Karpas-422 (cell line): ENCODE measurements around the gene UTY. TPM values are rescaled to one million over a fixed set of nuclear protein-coding genes. Genes with fewer than 3 reads are reported as not detected.

ENCODE experiments used
- DNase-seq: peaks from one replicate; pipeline ENCODE4 v3.0.0-alpha.2; 2015
- H2AFZ ChIP-seq: fragments of 200-600 bp; sonication (generic); 2 replicates; pipeline ENCODE4 v1.6.1; 2014; ENCODE audit warnings: antibody characterized with exemption, low read length, mixed read lengths
- H3K27ac ChIP-seq: fragments of 200-600 bp; sonication (generic); 2 replicates; pipeline ENCODE4 v1.5.1; 2014; ENCODE audit warnings: mild to moderate bottlenecking, low read length, moderate library complexity
- H3K27me3 ChIP-seq: fragments of 200-600 bp; sonication (generic); 2 replicates; pipeline ENCODE4 v1.6.1; 2014; ENCODE audit warnings: low read length, mixed read lengths
- H3K36me3 ChIP-seq: fragments of 200-600 bp; sonication (generic); 2 replicates; pipeline ENCODE4 v1.6.1; 2014; ENCODE audit warnings: low read length, mixed read lengths; ENCODE audit not compliant: insufficient read depth
- H3K4me1 ChIP-seq: fragments of 200-600 bp; sonication (generic); 2 replicates; pipeline ENCODE4 v1.6.1; 2014; ENCODE audit warnings: mild to moderate bottlenecking, low read length, mixed read lengths
- H3K4me2 ChIP-seq: fragments of 200-600 bp; sonication (generic); 2 replicates; pipeline ENCODE4 v1.6.1; 2014; ENCODE audit warnings: low read length, low read depth, mild to moderate bottlenecking; ENCODE audit not compliant: poor library complexity, severe bottlenecking
- H3K4me3 ChIP-seq: fragments of 200-600 bp; sonication (generic); 2 replicates; pipeline ENCODE4 v1.5.1; 2014; ENCODE audit warnings: mild to moderate bottlenecking, antibody characterized with exemption, low read length, mixed read lengths
- H3K79me2 ChIP-seq: fragments of 200-600 bp; sonication (generic); 2 replicates; pipeline ENCODE4 v1.6.1; 2014; ENCODE audit warnings: mild to moderate bottlenecking, low read length, mixed read lengths
- H3K9ac ChIP-seq: fragments of 200-600 bp; sonication (generic); 2 replicates; pipeline ENCODE4 v1.6.0; 2014; ENCODE audit warnings: low read length
- H3K9me2 ChIP-seq: fragments of 200-600 bp; sonication (generic), shearing (Covaris generic); replicated peaks from 2 replicates; pipeline ENCODE4 v1.6.0; 2014; ENCODE audit warnings: mild to moderate bottlenecking, low read length, moderate library complexity; ENCODE audit not compliant: insufficient read depth
- H3K9me3 ChIP-seq: fragments of 300-700, 200-600 bp; sonication (generic); 2 replicates; pipeline ENCODE4 v1.6.1; 2014; ENCODE audit warnings: low read length, mixed read lengths
- H4K20me1 ChIP-seq: fragments of 200-600 bp; sonication (generic); 2 replicates; pipeline ENCODE4 v1.6.1; 2014; ENCODE audit warnings: mild to moderate bottlenecking, antibody characterized with exemption, low read length, low read depth; ENCODE audit not compliant: insufficient read depth
- total RNA-seq: library from RNA; depleted of rRNA; stranded (reverse); fragments of >200 nt; shearing (Covaris generic); gene quantifications from 2 replicates; pipeline ENCODE4 v1.2.3, GENCODE V29; 2014; ENCODE audit warnings: low replicate concordance

Gene UTY
- total RNA-seq, 1 experiment from 2014 or later = not detected

DNA sequence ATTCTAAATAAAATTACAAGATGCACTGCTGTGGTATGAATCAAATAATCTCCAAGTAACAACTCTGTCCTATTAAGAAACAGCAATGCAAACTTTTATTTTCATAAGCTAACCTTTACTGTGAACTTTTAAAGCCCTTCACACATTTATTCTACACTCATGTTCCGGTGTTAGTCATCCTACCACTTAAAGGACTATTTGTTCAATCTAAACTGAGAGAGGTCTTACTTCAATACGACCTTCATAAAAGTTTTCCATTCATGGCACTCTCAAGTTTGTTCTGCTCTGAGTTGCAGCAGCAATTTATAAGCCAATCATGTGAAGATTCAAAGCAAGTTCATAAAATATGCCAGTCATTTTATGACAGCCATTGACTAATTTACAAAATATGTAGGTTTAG lies 4.8 kb downstream of the UTY start:
- no peaks in the 10 kb centered on the region for H3K9me2 ChIP-seq
- no peak overlapping the region for H2AFZ ChIP-seq
- no peaks in the 10 kb centered on the region for H3K36me3 ChIP-seq
- H3K4me1 ChIP-seq = no peaks in the 10 kb centered on the region
- no peaks in the 10 kb centered on the region for H4K20me1 ChIP-seq
- H3K79me2 ChIP-seq = no peaks in the 10 kb centered on the region
- no peak for DNase-seq
- no peak overlapping the region for H3K4me2 ChIP-seq
- H3K27ac ChIP-seq = no peak overlapping the region
- H3K4me3 ChIP-seq = no peak overlapping the region
- H3K9ac ChIP-seq = no peak overlapping the region
- no peaks in the 10 kb centered on the region for H3K27me3 ChIP-seq
- H3K9me3 ChIP-seq = no peaks in the 10 kb centered on the region

DNA sequence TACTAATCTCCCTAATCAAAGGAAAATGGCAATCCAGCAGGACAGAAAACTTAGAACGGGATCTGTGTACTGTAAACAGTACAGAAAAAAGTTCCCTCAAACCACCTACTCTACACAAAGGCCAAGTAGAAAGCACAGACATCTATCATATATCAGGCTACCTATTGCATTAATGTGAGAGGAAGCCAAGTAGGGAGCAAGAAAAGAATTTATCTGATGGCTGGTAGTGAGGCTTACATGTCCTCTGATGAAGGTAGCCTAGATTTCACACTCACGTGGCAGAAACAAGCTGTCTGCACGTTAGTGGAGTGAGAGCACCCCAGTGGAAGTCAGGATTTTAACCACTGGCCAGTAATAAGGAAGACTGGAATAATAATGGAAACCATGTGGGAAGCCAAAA lies 28.3 kb downstream of the UTY start:
- H3K4me2 ChIP-seq = no peak overlapping the region
- no peaks in the 10 kb centered on the region for H3K36me3 ChIP-seq
- H3K4me1 ChIP-seq = no peaks in the 10 kb centered on the region
- DNase-seq = no peak
- H3K79me2 ChIP-seq = no peaks in the 10 kb centered on the region
- H4K20me1 ChIP-seq = no peaks in the 10 kb centered on the region
- H3K4me3 ChIP-seq = no peak overlapping the region
- H2AFZ ChIP-seq = no peak overlapping the region
- no peaks in the 10 kb centered on the region for H3K27me3 ChIP-seq
- H3K9ac ChIP-seq = no peak overlapping the region
- no peaks in the 10 kb centered on the region for H3K9me3 ChIP-seq
- H3K27ac ChIP-seq = no peak overlapping the region
- no peaks in the 10 kb centered on the region for H3K9me2 ChIP-seq

DNA sequence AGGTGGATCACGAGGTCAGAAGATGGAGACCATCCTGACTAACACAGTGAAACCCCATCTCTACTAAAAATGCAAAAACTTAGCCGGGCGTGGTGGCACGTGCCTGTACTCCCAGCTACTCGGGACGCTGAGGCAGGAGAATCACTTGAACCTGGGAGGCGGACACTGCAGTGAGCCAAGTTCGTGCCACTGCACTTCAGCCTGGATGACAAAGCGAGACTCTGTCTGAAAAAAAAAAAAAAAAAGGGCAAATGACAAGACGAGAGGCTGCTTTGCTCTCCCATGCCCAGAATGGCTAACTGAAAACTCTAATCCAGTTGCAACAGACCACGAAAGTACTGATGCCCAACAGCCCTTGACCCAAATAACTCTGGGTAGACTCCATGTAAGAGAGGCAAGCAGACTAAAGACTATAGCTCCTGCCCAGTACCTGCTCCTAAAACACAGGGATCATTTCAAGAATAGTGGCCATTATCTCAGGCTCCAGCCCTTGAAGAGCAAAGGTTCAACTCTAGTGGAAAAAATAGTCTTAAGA lies 29.2 kb downstream of the UTY start:
- H3K79me2 ChIP-seq = no peaks in the 10 kb centered on the region
- no peaks in the 10 kb centered on the region for H4K20me1 ChIP-seq
- H3K27ac ChIP-seq = no peak overlapping the region
- H3K4me2 ChIP-seq = no peak overlapping the region
- H3K9me3 ChIP-seq = no peaks in the 10 kb centered on the region
- no peak overlapping the region for H2AFZ ChIP-seq
- H3K9ac ChIP-seq = no peak overlapping the region
- no peaks in the 10 kb centered on the region for H3K9me2 ChIP-seq
- H3K36me3 ChIP-seq = no peaks in the 10 kb centered on the region
- no peak for DNase-seq
- H3K4me1 ChIP-seq = no peaks in the 10 kb centered on the region
- H3K4me3 ChIP-seq = no peak overlapping the region
- H3K27me3 ChIP-seq = no peaks in the 10 kb centered on the region

DNA sequence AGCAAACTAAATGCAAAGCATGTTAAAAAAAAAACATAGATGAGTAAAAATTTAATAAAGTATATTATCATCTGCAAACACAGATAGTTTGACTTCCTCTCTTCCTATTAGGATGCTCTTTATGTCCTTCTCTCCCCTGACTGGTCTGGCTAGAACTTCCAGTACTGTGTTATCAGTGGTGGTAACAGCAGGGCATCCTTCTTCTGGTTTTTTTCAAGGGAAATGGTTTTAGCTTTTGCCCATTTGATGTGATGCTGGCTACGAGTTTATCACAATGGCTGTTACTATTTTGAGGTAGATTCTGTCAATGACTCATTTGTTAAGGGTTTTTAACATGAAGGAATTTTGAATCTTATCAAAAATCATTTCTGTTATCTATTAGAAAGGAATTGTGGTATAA lies 34.3 kb downstream of the UTY start:
- H3K27ac ChIP-seq = no peak overlapping the region
- no peaks in the 10 kb centered on the region for H3K79me2 ChIP-seq
- no peak overlapping the region for H3K4me3 ChIP-seq
- H3K9ac ChIP-seq = no peak overlapping the region
- no peak overlapping the region for H2AFZ ChIP-seq
- H3K9me2 ChIP-seq = no peaks in the 10 kb centered on the region
- no peak overlapping the region for H3K4me2 ChIP-seq
- no peaks in the 10 kb centered on the region for H3K27me3 ChIP-seq
- no peaks in the 10 kb centered on the region for H3K9me3 ChIP-seq
- no peaks in the 10 kb centered on the region for H4K20me1 ChIP-seq
- no peaks in the 10 kb centered on the region for H3K4me1 ChIP-seq
- no peaks in the 10 kb centered on the region for H3K36me3 ChIP-seq
- no peak for DNase-seq

DNA sequence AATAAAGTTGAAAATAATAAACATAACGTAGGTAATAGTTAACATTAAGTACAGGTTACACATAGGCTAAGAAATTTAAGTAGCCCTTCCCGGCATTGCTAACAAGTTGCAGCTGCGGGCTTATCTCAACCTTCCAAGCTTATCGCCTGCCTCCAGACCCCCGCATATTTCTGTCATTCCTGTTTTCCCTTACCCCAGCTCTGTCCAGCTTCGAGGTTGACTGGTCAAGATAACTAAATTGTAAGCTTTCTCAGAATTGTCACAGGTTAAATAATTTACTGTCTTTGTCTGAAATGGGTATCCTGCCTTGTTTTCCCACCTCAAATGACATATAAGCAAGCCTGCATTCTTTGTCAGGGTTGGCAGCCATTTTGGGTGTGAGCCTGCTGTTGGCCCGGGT lies 36.7 kb downstream of the UTY start:
- H4K20me1 ChIP-seq = no peaks in the 10 kb centered on the region
- no peaks in the 10 kb centered on the region for H3K79me2 ChIP-seq
- H3K36me3 ChIP-seq = no peaks in the 10 kb centered on the region
- H3K9ac ChIP-seq = no peak overlapping the region
- no peaks in the 10 kb centered on the region for H3K9me2 ChIP-seq
- no peaks in the 10 kb centered on the region for H3K9me3 ChIP-seq
- H3K27me3 ChIP-seq = no peaks in the 10 kb centered on the region
- no peak for DNase-seq
- H3K4me2 ChIP-seq = no peak overlapping the region
- H3K4me1 ChIP-seq = no peaks in the 10 kb centered on the region
- H3K27ac ChIP-seq = no peak overlapping the region
- H3K4me3 ChIP-seq = no peak overlapping the region
- H2AFZ ChIP-seq = no peak overlapping the region

DNA sequence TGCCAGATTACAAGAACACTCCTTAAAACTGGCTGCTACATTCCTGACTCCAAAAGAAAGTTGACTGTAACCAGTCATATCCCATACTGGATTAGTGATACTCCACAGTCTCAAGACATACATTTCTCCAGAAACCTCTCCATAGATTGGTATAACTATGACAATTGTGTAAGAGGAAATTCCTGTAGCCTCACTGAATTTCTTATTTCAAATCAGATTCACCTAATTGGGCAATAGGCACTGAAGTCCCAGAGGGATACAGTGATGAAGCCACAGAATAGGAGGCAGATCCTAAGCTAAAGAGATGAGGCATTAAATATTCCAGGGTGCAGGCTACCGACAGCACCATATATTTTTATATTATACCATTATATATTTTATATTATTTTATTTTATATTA lies 39.0 kb downstream of the UTY start:
- H3K4me3 ChIP-seq = no peak overlapping the region
- H3K27me3 ChIP-seq = no peaks in the 10 kb centered on the region
- no peaks in the 10 kb centered on the region for H3K4me1 ChIP-seq
- H3K4me2 ChIP-seq = no peak overlapping the region
- no peaks in the 10 kb centered on the region for H3K79me2 ChIP-seq
- H2AFZ ChIP-seq = no peak overlapping the region
- no peak overlapping the region for H3K27ac ChIP-seq
- H3K36me3 ChIP-seq = no peaks in the 10 kb centered on the region
- no peaks in the 10 kb centered on the region for H3K9me3 ChIP-seq
- H3K9me2 ChIP-seq = no peaks in the 10 kb centered on the region
- no peaks in the 10 kb centered on the region for H4K20me1 ChIP-seq
- no peak for DNase-seq
- H3K9ac ChIP-seq = no peak overlapping the region

DNA sequence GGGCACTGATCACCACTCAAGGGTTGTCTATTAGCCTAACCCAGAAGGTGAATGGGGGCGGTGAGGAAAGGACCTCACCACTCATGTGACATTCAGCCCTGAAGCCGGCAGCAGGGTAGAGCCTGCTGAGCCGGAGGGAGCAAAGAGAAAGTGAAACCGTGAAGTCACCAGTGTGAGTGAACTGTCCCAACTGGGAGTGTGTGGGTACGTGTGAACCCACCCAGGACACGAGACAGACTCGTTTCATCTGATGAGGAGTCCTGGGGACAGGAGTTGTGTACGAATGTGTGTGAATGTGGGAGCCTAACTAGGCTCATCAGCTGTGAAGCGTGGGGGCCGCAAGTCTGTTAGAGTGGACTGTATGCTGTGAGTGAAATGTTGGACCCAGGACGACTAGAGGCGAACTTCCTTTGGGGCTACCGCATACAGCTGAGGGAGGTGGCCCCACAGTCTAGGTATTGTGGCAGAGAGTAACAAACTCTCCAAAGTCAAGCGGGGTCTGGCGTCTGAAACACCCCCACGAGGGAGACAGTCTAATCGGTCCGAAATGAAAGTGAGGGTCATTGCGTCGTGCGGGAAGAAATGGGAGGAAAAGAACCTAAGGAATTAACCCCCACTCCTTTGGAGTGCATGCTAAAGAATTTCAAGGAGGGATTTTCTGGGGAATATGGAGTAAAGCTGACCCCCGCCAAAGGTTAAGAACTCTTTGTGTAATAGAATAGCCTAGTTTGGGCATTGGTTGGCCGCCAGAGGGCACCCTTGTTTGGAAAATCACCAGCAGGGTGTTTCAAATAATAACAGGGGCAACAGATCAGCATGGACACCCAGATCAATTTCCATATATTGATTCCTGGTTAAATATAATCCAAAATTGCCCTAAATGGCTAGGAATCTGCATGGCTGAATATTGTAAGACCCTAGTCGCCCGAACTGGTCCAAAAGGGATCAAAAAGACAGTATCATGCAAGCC lies 43.6 kb downstream of the UTY start:
- Histone ChIP-seq H3K27ac (no peak overlapping the region), H3K4me1 (no peaks in the 10 kb centered on the region), H3K27me3 (no peaks in the 10 kb centered on the region), H3K79me2 (no peaks in the 10 kb centered on the region), H3K4me2 (no peak overlapping the region), H3K9ac (no peak overlapping the region), H3K4me3 (no peak overlapping the region), H3K9me3 (no peaks in the 10 kb centered on the region), H3K36me3 (no peaks in the 10 kb centered on the region), H2AFZ (no peak overlapping the region), H3K9me2 (no peaks in the 10 kb centered on the region), H4K20me1 (no peaks in the 10 kb centered on the region)
- DNase-seq = no peak

DNA sequence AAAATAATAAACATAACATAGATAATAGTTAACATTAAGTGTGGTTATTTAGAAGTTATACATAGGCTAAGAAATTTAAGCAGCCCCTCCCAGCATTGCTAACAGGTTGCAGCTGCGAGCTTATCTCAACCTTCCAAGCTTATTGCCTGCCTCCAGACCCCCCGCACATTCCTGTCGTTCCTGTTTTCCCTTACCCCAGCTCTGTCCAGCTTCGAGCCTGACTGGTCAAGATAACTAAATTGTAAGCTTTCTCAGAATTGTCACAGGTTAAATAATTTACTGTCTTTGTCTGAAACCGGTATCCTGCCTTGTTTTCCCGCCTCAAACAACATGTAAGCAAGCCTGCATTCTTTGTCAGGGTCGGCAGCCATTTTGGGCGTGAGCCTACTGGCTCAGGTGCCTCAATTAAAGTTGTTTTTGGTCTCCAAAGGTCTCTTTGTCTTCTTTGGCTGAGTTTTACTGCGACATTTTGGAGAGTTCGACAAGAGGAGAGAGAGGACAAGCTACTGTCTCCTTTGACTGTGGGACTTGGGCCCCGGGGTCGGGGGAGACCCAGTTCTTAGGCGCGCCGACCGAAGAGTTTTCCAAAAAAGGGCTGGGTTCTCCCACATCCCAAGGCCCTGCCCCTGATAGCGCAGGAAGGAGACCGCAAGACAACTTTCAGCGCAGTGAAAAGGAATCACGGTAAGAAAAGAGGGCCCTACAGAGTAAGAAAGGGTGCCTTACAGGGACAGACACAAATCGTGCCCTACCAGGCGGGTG lies 44.4 kb downstream of the UTY start:
- DNase-seq = no peak
- H4K20me1 ChIP-seq = no peaks in the 10 kb centered on the region
- no peaks in the 10 kb centered on the region for H3K79me2 ChIP-seq
- no peaks in the 10 kb centered on the region for H3K9me3 ChIP-seq
- H3K36me3 ChIP-seq = no peaks in the 10 kb centered on the region
- H3K9ac ChIP-seq = no peak overlapping the region
- no peaks in the 10 kb centered on the region for H3K9me2 ChIP-seq
- H3K4me3 ChIP-seq = no peak overlapping the region
- no peak overlapping the region for H3K27ac ChIP-seq
- H3K27me3 ChIP-seq = no peaks in the 10 kb centered on the region
- H3K4me2 ChIP-seq = no peak overlapping the region
- H3K4me1 ChIP-seq = no peaks in the 10 kb centered on the region
- H2AFZ ChIP-seq = no peak overlapping the region
